Measurements from ENCODE around the gene ZFHX3. TPM values are rescaled to one million over a fixed set of nuclear protein-coding genes. Genes with fewer than 3 reads are reported as not detected.

Gene ZFHX3
- total and polyA plus RNA-seq, 2 of the 8 experiments (the other 6 are each of a cell fraction or from before 2014, with no cell fraction given), result 0.08 to 0.99 TPM

- FAIRE-seq, result no peak
Measured at GRCh38 chr16:72794319-72794718, 253.6 kb downstream of the ZFHX3 start.

More at GRCh38 chr16:72794319-72794718, 253.6 kb downstream of the ZFHX3 start:
- H3K36me3 ChIP-seq (ENCODE audit: control insufficient read depth in 2 of 4, insufficient read depth in 4 of 4, low read length in 3 of 4), result no peaks in the 10 kb centered on the region
- no peaks in the 10 kb centered on the region; a peak in 1 of 4 replicates for H3K9me3 ChIP-seq (ENCODE audit: insufficient read depth in 2 of 2, low read depth in 1 of 2, low read length in 1 of 2)
- H3K79me1 ChIP-seq (ENCODE audit: low read depth, low read length), result no peaks in the 10 kb centered on the region
- no peaks in the 10 kb centered on the region for H3K23me2 ChIP-seq (ENCODE audit: low read depth, low read length)
- no peak overlapping the region for H4K5ac ChIP-seq (ENCODE audit: insufficient read length, low read depth, low read length)
- H3K4ac ChIP-seq (replicated peaks; ENCODE audit: insufficient read length, low read depth, low read length), result no peak overlapping the region
- H2BK15ac ChIP-seq (ENCODE audit: low read length), result no peak overlapping the region
- no peak overlapping the region for H2AK5ac ChIP-seq (ENCODE audit: low read depth, low read length)
- WGBS, 2 experiments (ENCODE audit: extremely low coverage in 1 of 2, insufficient coverage in 1 of 2, insufficient read length in 1 of 2, insufficient replicate concordance in 2 of 2, low coverage in 1 of 2, low lambda C conversion rate in 2 of 2, missing lambda C conversion rate in 1 of 2), result 94% methylated on average over 13 of the region's 13 CpGs; no CpG with 5 or more reads in 1 of the 2 experiments
- no peak overlapping the region for H3K18ac ChIP-seq (ENCODE audit: extremely low read depth, low read length)
- no peak overlapping the region for H2BK120ac ChIP-seq (replicated peaks; ENCODE audit: low read depth, low read length)
- H3K4me3 ChIP-seq (ENCODE audit: extremely low read depth in 1 of 4, insufficient read depth in 2 of 4, low read depth in 3 of 4, low read length in 4 of 4), result no peak overlapping the region
- H2AFZ ChIP-seq (ENCODE audit: low read length), result no peak overlapping the region
- no peak overlapping the region for H3K23ac ChIP-seq (ENCODE audit: insufficient read length)
- no peak overlapping the region for H3K56ac ChIP-seq (replicated peaks; ENCODE audit: insufficient read length, low read depth, low read length)
- H3K4me1 ChIP-seq (replicated peaks in 1 of 4; ENCODE audit: control insufficient read depth in 3 of 4, insufficient read depth in 4 of 4, low read length in 3 of 4), result no peaks in the 10 kb centered on the region
- ChIA-PET CTCF (ENCODE audit: partially characterized antibody) (interaction anchor here (0.7 to 2.1 kb wide), 6 partner anchors 8 to 290 kb away, joined by 3 to 9 read pairs (median 5); no protein-coding TSS in a partner anchor), POLR2A (ENCODE audit: partially characterized antibody) (interaction anchor here (0.7 kb wide), 1 partner anchor 894 kb away, joined by 3 read pairs; no protein-coding TSS in a partner anchor)
- TF ChIP-seq TCF12 (IDR thresholded peaks at IDR 0.05; ENCODE audit: low read depth, low read length) (no peak), RBBP5 (IDR thresholded peaks at IDR 0.05; ENCODE audit: borderline replicate concordance, low read depth, low read length) (no peak), KDM4A (IDR thresholded peaks at IDR 0.05; ENCODE audit: low read depth, low read length, severe bottlenecking) (no peak), MAX (IDR thresholded peaks at IDR 0.05) (no peak), KDM1A (IDR thresholded peaks at IDR 0.05; ENCODE audit: borderline replicate concordance, low read length) (no peak)
- H3K9ac ChIP-seq (replicated peaks in 1 of 4; ENCODE audit: extremely low read depth in 1 of 4, low read depth in 3 of 4, low read length in 3 of 4), result no peak overlapping the region
- no peak overlapping the region for H2BK5ac ChIP-seq (ENCODE audit: low read depth, low read length)
- no peak overlapping the region for H3K4me2 ChIP-seq (ENCODE audit: insufficient read depth in 1 of 2, low read depth in 2 of 2, low read length in 2 of 2)
- H3K14ac ChIP-seq (ENCODE audit: insufficient read length), result no peak overlapping the region
- no peaks in the 10 kb centered on the region for H3K79me2 ChIP-seq (ENCODE audit: control insufficient read depth in 1 of 2, insufficient read depth in 2 of 2, low read length in 2 of 2)
- H4K91ac ChIP-seq (replicated peaks; ENCODE audit: insufficient read length, low read length), result no peak overlapping the region
- no peak overlapping the region for H2BK20ac ChIP-seq (ENCODE audit: low read length)
- no peak overlapping the region for H2BK12ac ChIP-seq (ENCODE audit: low read depth, low read length)
- H4K8ac ChIP-seq (ENCODE audit: extremely low read depth, insufficient read depth, low read length), result no peak overlapping the region
- DNase-seq (ENCODE audit: low read depth in 1 of 2, low spot score in 2 of 2), result no peak
- H3K27ac ChIP-seq (ENCODE audit: low read depth, low read length), result no peak overlapping the region
- no peaks in the 10 kb centered on the region for H3K27me3 ChIP-seq (replicated peaks in 1 of 4; ENCODE audit: control insufficient read depth in 3 of 4, extremely low read depth in 1 of 4, insufficient read depth in 3 of 4, low read length in 3 of 4)
- no peaks in the 10 kb centered on the region for H4K20me1 ChIP-seq (replicated peaks in 1 of 2; ENCODE audit: control insufficient read depth in 1 of 2, insufficient read depth in 2 of 2, low read length in 2 of 2)
